ENCODE results near the gene METTL17. TPM values are rescaled to one million over a fixed set of nuclear protein-coding genes. Genes with fewer than 3 reads are reported as not detected.

The METTL17 gene
- total and polyA plus RNA-seq, 2 of the 13 experiments (the other 11 are each of a cell fraction or from before 2014, with no cell fraction given), result 122 to 199 TPM

DNA sequence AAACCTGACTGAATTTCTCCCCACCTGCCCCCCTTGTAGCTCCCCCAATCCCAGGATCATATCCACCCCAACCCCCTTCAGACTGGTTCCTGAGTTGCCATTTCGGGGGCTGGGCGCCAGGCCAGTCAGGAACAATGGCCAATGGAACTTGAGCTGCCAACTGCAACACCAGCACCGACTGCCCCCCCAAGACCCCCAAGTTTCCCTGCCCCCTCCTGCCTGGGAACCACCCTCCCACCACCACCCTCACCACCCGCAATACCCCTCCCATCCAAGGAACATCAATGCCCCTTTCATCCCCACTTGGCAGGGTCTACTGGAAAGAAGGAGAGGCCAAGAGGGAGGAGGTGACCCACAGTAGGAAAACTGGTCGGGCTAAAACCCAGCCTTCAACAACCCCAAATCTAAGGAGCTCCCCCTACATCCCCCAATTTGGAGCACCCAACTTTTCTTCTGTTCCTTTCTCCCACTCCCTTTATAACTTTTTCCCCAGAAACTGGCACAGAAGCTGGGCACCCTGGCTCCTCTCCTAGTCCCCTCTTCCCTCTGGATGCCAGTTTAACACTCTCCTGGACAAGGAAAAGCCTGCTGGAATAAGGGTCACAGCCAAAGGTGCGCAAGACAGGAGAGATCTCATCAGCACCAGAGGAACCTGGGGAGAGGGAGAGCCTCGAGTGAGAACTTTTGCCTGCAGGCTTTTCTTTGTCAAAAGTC lies 36.7 kb downstream of the METTL17 start:
- ATAC-seq, result no peak
- Histone ChIP-seq H3K36me3 (replicated peaks in 1 of 2; ENCODE audit: control insufficient read depth in 1 of 2, insufficient read depth in 2 of 2, low read length in 2 of 2) (peaks cover 5 to 9% of the 10 kb centered on the region in 2 experiments; a peak in 4 of 5 replicates), H3K27me3 (ENCODE audit: control insufficient read depth in 1 of 2, insufficient read depth in 2 of 2, low read length in 2 of 2) (no peaks in the 10 kb centered on the region; a peak in 2 of 5 replicates), H2AFZ (ENCODE audit: low read length) (no peak overlapping the region), H3K4me2 (ENCODE audit: low read depth, low read length) (peak overlapping the region; percentile 33; the same call in 1 of the 2 replicates), H3K9me3 (ENCODE audit: low read length) (no peaks in the 10 kb centered on the region), H3K4me1 (ENCODE audit: insufficient read depth, low read length) (peaks cover 50% of the 10 kb centered on the region), H3K9ac (ENCODE audit: insufficient read depth, low read depth, low read length) (no peak overlapping the region), H3K27ac (ENCODE audit: extremely low read length, insufficient read depth, low read length) (peak overlapping the region; percentile 16), H3K4me3 (replicated peaks in 1 of 3; ENCODE audit: insufficient read depth in 1 of 3, low read depth in 2 of 3, low read length in 3 of 3) (no peak overlapping the region), H3K79me2 (ENCODE audit: insufficient read depth, low read length) (peaks cover 13% of the 10 kb centered on the region), H4K20me1 (ENCODE audit: insufficient read depth, low read length) (no peaks in the 10 kb centered on the region)
- intact Hi-C loops (cut with micrococcal nuclease; ENCODE audit: unreplicated experiment) (no loop called here), in situ Hi-C loops (cut with HindIII; ENCODE audit: extremely low pct_ligation_motif_present, low pct_unique_long_range_greater_than_20kb) (no loop called here)
- ChIA-PET POLR2A (interaction anchor here (1.0 to 1.9 kb wide), 6 partner anchors 11 to 44 kb away, joined by 3 to 7 read pairs (median 4); partner anchors contain the start of gene ARHGEF40), CTCF (ENCODE audit: low intra/inter-chr PET ratio, low total read pairs) (no interaction called here)
- FAIRE-seq, result no peak
- no peak for DNase-seq (ENCODE audit: low spot score)
- TF ChIP-seq ZFY (CRISPR knock-in tag; IDR thresholded peaks at IDR 0.05), result 0 out of 2 replicates have a peak, but pooled peaks have one; percentile 15
- TF ChIP-seq DPF2 (CRISPR knock-in tag; IDR thresholded peaks at IDR 0.05; ENCODE audit: borderline replicate concordance, low read depth), result no peak
- no peak for TF ChIP-seq PRDM4 (CRISPR knock-in tag; IDR thresholded peaks at IDR 0.05; ENCODE audit: borderline replicate concordance)
- no peak for TF ChIP-seq ZNF577 (CRISPR knock-in tag; IDR thresholded peaks at IDR 0.05; ENCODE audit: borderline replicate concordance, low read depth)
- no TSS peak for BruUV-seq (replicated peaks)
- WGBS (ENCODE audit: low lambda C conversion rate), result 68% methylated on average over 7 of the region's 7 CpGs

All from HepG2 (cell line).